HG03159 (cell line): ENCODE data around the gene LMBRD2.
"Not testable (repeated sequence)": the region's sequence is repeated elsewhere in the genome, so short reads cannot be mapped to it uniquely, and the experiment has no call there.

ENCODE experiments used
- ATAC-seq: cut with Tn5 transposase; IDR thresholded peaks from one replicate; pipeline ENCODE4 v1.9.1; 2021; ENCODE audit warnings: mild to moderate bottlenecking, moderate library complexity; ENCODE audit not compliant: unreplicated experiment

The LMBRD2 gene

DNA sequence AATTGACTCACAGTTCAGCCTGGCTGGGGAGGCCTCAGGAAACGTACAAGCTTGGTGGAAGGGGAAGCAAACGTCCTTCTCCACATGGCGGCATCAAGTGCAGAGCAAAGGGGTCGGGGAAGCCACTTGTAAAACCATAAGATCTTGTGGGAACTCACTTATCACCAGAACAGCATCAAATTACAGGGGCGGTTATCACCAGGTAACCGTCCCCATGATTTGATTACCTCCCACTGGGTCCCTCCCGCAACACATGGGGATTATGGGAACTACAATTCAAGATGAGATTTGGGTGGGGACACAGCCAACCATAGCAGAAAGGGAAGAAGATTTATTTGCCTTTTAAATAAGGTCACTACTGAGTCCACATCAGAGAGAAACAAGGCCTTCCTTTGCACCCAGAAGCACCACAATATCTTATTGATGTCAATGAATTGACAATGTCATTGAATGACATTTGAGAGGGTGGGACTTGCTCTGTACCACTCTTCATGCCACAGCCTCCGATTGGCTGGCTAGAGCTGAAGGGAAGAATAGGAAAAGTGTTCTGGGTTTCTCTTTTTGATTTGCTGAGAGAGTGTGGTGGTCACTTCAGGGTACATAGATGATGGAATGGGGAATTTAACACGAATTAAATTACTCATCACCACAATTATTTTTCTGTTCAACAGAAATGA, 11.3 kb upstream of the LMBRD2 start:
- no peak for ATAC-seq

- ATAC-seq, result no peak
These were observed 9.7 kb upstream of the LMBRD2 start for GRCh38 chr5:36161361-36161760.

DNA sequence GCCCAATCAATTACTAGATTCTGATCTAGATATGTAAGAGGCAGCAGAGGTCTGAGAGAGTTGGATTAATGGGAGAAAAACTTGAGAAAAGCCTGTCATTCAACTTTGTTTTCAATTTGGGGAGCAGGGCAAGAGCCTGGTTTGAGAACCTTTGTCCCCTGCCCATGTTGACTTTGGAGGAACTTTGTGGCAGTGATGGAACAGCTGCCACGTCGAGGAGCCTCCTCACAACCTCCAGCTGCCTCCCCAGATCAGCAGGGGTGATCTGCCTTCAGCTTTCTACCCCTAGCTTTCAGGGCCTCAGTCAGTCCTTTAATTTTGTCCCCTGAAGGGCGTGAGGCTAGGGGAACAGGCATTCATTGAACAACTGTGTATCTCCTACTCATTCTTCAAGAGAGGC, 8.9 kb upstream of the LMBRD2 start:
- ATAC-seq, result no peak

DNA sequence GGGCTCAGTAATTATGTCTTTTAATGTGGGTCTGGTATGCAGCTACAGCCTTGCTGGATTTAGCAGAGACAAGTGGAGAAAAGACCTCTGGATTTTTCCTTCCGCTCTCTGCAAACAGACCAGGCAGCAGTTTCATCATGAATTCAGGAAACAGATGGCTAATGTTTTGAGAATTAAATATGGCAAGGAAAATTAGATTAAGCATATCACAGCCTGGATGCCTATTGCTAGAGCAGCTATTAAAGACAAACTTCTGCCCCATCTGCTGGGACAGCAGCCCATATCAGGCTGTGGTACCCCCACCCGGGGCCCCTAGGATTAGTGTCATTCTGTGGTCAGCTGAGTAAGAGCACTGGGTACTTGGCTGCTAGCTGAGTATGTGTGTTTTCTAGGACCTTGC, 6.5 kb upstream of the LMBRD2 start:
- no peak for ATAC-seq

DNA sequence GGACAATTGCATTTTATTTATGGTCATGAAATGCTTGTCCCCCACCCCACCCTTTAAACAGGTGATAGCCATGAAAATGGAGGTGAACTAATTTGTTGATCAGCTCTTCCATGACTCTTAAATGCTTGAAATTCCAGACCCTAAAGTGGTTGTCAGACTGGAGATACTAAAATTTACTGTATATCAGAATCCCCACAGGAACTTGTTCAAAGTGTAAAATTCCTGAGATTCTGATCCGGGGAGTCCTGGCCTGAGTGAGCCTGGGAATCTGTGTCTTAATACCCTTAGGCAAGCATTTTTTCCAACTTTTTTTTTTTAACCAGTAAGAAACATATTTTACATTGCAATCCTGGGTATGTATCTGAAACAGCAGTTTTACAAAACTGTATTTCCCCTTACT, 4.9 kb upstream of the LMBRD2 start:
- ATAC-seq, result no peak

DNA sequence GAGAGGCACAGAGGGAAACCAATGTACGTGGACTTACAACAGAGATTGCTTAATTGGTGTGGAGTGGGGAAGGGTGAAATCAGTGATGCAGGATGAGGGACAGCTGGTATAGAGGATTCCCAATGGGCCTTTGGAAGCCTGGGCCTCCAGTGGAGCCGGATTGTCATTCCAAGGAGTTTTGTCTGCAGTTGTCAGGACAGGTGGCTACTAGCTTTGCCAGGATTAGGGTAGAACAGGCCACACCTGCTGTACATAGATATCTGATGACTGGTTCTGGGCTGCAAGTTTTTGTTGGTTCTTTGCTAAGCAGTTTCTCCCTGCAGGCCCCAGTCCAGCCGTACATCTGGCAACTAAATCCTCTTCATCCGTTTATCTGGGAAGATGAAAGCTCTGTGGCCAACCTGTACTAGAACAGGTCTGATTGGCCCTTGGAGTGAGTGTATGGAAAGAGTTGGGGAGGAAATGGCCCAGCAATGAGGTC, 4.5 kb upstream of the LMBRD2 start:
- no peak for ATAC-seq

DNA sequence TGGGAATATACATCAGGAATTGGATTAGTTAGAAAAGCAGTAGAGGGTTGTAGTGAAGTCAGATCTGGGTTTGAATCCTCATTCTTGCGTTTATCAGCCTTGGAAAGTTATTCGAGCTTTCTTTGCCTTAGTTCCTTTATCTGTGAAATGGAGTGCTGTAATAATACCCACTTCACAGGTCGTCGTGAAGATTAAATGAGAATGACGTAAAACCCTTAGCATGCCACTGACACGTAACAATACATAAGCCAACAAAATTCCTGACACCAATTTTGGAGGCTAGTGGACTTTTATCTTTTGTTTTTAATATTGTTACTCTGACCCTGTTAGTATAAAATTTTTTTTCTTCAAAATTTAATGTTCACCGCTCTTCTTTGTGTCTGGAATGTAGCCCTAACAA, 3.6 kb upstream of the LMBRD2 start:
- no peak for ATAC-seq

DNA sequence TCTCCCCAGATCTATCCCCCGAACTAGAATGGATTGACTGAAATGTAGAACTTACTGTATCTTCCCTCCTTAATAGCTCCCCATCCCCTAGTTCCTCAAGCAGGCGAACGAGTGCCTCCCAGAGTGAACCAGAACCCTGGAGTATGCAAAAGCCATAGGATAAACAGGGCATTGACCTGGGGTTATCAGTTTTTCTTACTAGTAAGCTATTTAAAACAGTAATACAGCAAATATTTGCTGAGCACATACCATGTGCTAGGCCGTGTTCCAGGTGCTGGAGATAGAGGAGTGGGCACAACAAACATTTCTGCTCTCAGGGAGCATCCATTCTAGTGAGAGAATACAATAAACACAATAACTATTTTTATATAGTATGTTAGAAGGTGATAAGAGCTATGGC, 2.0 kb upstream of the LMBRD2 start:
- ATAC-seq, result no peak

DNA sequence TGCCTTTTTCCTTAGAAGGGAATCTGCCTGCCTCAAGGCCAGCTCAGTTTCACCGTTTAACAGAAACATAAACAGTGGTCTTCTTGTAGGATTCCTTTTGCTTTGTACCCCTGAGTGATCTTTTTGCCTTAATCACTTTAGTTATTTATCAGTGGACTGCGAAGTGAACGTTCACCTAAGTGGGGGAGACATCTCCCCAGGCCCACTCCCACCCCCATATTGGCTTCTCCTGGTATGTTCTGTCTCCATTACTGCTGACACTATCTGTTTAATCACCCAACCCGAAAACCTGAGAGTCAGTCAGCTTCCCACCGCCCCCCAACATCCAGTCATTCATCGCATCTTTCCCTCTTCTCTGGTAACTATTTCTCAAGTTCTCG, 1.6 kb upstream of the LMBRD2 start:
- ATAC-seq, result no peak

DNA sequence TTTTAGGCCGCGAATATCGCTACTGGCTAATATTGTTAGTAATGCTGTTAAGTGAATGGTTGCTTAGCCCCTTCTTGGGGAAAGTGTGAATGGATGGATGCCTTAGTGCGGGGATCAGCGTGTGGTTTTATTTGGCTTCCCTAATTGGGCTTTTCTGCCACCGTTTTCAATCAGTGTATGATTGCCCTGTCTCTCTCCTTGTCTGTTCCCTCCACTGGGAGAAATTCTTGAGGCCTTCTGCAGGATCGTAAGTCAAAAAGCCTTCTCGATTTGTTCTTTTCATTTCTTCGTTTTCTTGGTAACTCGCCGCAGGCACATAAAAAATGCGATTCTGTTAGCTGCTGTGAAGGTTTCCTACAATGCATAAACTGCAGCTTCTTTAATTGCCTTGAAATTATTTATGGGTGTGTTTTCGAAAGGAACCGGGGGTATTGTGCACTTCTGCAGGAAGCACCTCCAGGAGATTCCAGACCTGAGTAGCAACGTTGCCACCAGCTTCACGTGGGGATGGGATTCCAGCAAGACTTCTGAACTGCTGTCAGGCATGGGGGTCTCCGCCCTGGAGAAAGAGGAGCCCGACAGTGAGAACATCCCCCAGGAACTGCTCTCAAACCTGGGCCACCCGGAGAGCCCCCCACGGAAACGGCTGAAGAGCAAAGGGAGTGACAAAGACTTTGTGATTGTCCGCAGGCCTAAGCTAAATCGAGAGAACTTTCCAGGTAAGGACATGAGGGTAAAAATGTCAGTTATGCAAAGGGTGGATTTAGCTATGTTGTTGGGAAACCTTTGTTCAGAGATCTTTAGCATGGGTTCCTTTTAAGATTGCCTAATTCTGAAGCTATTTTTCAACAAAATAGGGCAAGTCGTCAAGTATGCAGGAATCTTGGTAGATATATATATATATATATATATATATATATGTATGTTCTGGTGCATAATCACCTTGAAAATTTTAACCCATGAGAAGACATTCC, 924 bp upstream of the LMBRD2 start:
- ATAC-seq, result no peak

- peak; percentile 34 for ATAC-seq
These were observed 832 bp downstream of the LMBRD2 start for GRCh38 chr5:36150676-36151433.

- no peak for ATAC-seq
These were observed 4.0 kb downstream of the LMBRD2 start for GRCh38 chr5:36147681-36148080.

DNA sequence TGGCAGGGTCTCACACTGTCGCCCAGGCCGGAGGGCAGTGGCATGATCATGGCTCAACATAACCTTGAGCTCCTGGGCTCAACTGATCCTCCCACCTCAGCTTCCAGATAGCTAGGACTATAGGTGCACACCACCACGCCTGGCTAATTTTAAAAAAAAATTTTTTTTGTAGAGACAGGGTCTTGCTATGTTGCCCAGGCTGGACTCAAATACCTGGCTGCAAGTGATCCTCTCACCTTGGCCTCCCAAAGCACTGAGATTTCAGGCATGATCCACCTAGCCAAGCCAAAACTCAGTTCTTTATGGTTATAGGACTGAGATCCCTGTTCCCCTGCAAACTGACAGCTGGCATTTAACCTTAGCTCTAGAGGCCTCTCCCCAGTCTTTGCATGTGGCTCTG, 5.3 kb downstream of the LMBRD2 start:
- no peak for ATAC-seq

- no peak for ATAC-seq
These were observed 6.4 kb downstream of the LMBRD2 start for GRCh38 chr5:36145311-36145710.

DNA sequence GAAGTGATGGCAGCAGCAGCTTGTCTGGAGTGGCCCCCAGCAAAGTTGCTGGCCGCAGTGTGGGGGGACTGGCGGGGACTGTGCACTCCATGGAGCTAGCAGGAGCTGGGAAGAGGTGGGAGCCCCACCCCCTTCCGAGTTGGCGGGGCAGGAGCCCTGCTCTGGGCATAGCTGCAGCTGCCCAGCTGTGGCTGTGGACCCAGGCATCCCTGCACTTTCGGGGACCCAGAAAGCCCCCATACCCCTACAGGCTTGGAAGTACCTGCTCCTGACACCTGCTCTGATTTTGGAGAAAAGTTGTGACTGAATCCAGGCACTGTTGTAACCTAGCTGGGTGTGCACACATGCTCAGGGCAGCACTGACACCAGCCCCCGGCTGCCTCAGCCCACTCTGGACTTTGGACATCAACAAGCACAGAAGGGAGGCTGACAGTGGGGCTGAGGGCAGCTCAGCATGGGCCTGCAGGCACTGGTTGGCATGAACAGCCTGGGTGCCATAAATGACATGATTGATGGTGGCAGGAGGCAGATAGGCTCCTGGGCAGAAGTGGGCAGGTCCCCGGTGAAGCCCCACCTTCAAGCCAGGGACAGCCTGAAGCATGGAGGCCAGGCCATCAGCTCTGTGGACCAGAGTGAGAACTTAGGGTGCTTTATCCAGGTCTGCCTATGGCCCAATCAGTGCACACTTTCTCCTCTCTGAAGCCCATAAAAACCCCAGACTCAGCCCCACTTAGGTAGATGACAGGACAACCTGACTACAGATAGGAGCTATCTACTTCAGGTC, 12.6 kb downstream of the LMBRD2 start:
- no peak for ATAC-seq

- ATAC-seq, result no peak
These were observed 15.1 kb downstream of the LMBRD2 start for GRCh38 chr5:36136581-36136980.

DNA sequence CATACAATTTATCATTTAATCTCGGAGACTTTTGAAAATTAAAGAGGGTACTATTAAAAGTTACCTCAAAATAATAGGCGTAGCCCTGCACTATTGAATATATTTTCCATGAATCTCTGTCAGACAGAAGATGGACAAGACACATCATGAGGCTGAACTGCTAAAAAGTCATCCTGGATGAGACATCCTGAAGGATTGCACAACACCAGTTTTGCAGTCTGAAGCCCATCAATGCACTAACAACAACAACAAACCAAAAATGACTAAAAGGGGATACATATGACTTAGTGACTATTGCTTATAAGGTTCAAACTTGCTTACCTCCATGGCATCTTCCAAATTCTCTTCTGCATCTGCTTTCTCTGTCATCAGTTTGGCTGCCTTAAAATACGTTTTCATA, 15.7 kb downstream of the LMBRD2 start:
- no peak for ATAC-seq

- not testable (repeated sequence) for ATAC-seq
These were observed 18.7 kb downstream of the LMBRD2 start for GRCh38 chr5:36133009-36133408.

GRCh38 chr5:36129666-36130065, 22.0 kb downstream of the LMBRD2 start:
- ATAC-seq, result not testable (repeated sequence)

DNA sequence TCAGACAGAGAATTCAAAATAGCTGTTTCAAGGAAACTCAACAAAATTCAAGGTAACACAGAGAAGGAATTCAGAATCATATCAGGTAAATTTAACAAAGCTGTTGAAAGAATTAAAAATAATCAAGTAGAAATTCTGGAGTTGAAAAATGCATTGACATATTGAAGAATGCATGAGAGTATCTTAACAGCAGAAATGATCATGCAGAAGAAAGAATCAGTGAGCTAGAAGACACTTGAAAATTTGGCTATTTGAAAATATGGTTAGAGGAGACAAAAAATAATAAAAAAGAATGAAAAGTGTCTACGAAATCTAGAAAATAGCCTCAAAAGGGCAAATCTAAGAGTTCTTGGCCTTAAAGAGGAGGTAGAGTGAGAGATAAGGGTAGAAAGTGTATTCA, 22.9 kb downstream of the LMBRD2 start:
- ATAC-seq, result no peak

- no peak for ATAC-seq
These were observed 25.8 kb downstream of the LMBRD2 start for GRCh38 chr5:36125868-36126267.
